GM19023 (cell line): Measurements from ENCODE around the gene RFXANK.
"Not testable (repeated sequence)": the region's sequence is repeated elsewhere in the genome, so short reads cannot be mapped to it uniquely, and the experiment has no call there.

Experiments used
- ATAC-seq: cut with Tn5 transposase; IDR thresholded peaks from one replicate; pipeline ENCODE4 v1.9.1; 2021; ENCODE audit warnings: mild to moderate bottlenecking, moderate library complexity; ENCODE audit not compliant: unreplicated experiment

Gene RFXANK

DNA sequence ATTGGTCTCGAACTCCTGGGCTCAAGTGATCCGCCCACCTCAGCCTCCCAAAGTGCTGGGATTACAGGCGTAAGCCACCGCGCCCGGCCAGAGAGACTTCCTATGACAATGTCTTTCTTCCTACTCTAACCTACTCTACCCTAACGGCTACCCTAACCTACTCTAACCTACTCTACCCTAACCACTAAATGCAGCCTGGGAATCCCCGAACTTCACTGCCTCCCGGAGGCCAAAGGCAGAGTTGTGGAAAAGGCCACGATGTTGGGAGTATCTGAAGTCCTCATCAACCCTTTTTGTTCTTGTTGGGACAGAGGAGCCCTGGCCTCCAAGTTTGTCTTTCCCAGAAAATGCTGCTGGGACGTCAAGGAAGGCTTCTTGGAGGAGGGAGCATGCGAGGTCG, 12.1 kb downstream of the RFXANK start:
- no peak for ATAC-seq

GRCh38 chr19:19205416-19206410, 13.7 kb downstream of the RFXANK start:
- no peak for ATAC-seq

DNA sequence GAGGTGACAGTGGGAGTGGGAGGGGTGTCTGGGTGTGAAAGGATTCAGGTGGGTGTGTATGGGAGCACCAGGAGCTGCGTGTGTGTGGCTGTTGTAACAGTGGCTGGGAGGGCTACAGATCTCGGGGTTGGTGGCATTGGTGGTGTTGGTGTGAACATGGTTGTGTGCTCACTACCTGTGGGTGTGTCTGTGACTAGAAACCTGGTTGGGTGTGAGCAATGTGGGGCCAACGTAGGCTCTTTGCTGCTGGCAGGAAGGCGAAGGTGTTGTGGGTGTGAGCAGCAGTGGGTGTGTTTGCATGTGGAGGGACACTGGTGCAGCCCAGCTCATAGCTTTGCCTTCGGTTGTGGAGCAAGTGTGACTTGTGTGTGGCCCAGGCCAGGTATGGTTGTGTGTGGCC, 14.9 kb downstream of the RFXANK start:
- ATAC-seq: no peak

DNA sequence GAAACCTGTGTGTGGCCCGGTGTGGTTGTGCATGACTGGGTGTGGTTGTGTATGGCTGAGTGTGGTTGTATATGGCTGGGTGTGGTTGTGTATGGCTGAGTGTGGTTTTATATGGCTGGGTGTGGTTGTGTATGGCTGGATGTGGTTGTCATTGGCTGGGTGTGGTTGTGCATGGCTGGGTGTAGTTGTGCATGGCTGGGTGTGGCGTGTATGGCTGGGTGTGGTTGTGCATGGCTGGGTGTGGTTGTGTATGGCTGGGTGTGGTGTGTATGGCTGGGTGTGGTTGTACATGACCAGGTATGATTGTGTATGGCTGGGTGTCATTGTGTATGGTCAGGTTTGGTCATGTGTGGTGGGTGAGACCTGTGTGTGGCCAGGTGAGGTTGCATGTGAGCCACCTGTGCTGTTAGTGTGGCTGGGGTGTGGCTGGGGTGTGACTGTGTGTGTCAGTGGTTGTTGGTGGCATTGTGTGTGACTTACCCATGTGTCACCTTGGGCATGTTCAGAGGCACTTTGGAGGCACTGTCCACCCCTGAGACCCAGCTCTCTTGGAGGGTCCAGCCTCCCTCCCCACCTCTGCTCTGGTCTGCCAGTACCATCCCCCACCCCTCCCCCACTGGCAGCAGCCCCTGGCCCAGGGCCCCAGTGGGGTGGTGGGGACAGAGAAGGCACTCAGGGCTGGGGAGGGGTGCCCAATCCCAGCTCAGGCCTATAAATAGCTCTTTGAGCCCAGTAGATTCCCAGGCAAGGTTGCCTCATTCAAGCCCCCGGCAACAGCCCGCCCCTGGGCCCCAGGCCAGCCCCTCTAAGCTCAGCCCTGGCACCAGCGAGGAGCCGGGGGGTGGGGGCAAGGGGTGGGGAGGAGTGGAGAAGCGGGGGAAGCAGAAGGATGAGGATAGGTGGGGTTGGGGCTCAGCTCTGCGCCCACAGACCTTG, 15.8 kb downstream of the RFXANK start:
- no peak for ATAC-seq

GRCh38 chr19:19209372-19209771, 17.3 kb downstream of the RFXANK start:
- no peak for ATAC-seq

GRCh38 chr19:19211499-19212420, 19.7 kb downstream of the RFXANK start, which contains the start of gene NCAN:
TSS of gene NCAN (plus strand) at chr19:19211958. CDS start at chr19:19216954, 4,996 bp downstream.
- ATAC-seq: no peak

GRCh38 chr19:19212916-19213315, 20.9 kb downstream of the RFXANK start:
- ATAC-seq: no peak

DNA sequence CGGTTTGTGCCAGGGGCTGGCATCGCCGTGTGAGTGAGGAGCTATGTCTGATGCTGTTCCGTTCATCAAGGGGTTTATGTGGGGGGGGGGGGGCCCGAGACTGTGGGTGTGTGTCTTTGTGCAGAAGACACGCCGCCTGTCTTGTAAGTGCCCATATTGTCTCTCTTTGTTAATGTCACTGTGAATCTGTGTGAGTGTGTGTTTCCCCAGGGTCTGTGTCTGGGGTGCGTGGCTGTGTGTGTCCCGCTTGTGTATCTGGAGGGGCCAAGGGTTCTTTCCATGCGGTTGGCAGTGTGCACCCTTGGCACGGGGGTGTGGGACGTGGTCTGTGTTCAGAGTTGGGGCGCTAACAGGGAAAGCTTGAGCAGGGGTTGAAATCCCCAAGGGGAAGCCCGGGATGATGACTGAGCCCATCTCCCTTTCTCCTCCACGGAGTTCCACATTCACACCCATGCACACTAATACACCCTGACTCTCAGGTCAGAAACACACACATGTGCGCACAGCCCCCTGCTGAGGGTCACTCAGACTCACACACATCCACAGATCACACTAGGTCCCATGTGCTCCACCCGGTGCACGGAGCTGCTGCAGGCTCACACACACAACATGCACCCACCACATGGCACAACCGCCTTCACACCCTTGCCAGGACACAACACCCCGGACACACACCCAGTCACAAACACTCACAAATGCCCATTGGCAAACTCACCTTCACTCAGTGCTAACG, 21.5 kb downstream of the RFXANK start:
- no peak for ATAC-seq

GRCh38 chr19:19214159-19214490, 22.1 kb downstream of the RFXANK start:
- no peak for ATAC-seq

- ATAC-seq: no peak
These were observed 22.8 kb downstream of the RFXANK start for GRCh38 chr19:19214892-19215291.

DNA sequence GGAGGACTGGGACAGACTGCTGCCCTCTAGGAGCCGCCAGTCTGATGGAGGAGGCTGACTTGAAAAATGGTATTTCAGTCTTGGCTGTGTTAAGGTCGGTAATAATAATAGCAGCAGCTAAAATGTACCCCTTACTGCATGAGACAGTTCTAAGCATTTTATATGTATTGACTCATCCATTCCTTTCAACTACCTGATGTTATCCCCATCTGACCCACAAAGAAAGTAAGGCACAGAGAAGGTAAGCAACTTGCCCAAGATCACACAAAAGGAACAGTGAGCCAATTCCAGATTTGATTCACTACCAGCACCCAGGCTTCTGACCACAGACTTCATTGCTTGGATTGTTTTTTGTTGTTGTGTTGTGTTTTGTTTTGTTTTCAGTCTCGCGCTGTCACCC, 23.7 kb downstream of the RFXANK start:
- no peak for ATAC-seq

GRCh38 chr19:19217099-19217498, 25.0 kb downstream of the RFXANK start:
- no peak for ATAC-seq

DNA sequence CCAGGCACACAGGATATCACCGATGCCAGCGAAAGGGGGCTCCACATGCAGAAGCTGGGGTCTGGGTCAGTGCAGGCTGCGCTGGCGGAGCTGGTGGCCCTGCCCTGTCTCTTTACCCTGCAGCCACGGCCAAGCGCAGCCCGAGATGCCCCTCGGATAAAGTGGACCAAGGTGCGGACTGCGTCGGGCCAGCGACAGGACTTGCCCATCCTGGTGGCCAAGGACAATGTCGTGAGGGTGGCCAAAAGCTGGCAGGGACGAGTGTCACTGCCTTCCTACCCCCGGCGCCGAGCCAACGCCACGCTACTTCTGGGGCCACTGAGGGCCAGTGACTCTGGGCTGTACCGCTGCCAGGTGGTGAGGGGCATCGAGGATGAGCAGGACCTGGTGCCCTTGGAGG, 26.9 kb downstream of the RFXANK start:
- ATAC-seq: no peak

DNA sequence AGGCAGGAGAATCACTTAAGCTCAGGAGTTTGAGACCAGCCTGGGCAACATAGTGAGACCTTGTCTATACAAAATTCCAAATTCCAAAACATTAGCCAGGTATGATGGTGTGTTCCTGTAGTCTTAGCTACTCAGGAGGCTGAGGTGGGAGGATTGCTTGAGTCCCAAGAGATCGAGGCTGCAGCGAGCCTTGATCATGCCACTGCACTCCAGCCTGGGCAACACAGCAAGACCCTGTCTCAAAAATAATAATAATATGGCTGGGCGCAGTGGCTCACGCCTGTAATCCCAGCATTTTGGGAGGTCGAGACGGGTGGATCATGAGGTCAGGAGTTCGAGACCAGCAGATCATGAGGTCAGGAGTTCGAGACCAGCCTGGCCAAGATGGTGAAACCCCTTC, 28.9 kb downstream of the RFXANK start:
- not testable (repeated sequence) for ATAC-seq

DNA sequence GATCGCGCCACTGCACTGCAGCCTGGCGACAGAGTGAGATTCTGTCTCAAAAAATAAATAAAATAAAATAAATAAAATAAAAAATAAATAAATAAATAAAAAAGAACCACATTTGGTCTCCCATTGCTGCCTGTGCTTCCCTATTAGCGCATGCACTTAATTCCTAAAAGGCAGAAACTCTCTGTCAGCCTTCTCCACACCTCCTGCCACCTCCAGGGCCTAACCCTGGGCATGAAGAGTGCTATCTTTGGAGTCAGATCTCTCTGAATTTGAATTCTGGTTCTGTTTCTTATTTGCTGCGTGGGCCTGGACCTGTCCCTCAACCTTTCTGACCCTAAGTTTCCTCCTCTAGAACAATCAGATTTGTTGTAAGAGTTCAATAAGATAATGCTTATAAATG, 31.0 kb downstream of the RFXANK start:
- no peak for ATAC-seq

- no peak for ATAC-seq
These were observed 31.6 kb downstream of the RFXANK start for GRCh38 chr19:19223636-19224035.

GRCh38 chr19:19224150-19224851, 32.2 kb downstream of the RFXANK start:
- no peak for ATAC-seq

DNA sequence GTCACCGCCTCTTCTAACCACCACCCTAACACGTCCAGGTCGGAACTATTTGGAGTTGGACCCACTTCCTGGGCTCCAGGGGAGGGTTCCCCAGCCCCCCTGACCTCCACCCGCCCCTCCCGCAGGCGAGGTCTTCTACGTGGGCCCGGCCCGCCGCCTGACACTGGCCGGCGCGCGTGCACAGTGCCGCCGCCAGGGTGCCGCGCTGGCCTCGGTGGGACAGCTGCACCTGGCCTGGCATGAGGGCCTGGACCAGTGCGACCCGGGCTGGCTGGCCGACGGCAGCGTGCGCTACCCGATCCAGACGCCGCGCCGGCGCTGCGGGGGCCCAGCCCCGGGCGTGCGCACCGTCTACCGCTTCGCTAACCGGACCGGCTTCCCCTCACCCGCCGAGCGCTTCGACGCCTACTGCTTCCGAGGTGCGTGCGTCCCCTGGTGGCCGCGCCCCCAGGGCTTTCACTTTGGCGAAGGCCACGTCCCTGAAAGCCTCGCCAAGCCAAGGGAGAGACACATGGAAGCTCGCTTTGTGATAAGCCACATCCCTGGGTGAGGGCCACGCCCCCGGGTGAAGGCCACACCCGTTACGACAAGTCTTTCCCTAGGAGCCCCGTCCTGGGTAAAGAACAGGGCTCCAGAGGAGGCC, 32.9 kb downstream of the RFXANK start:
- no peak for ATAC-seq

GRCh38 chr19:19226204-19226603, 34.1 kb downstream of the RFXANK start:
- ATAC-seq: no peak
